Neuron (in vitro differentiated cells): ENCODE measurements around the gene SLC6A20.
"Not testable (repeated sequence)": the region's sequence is repeated elsewhere in the genome, so short reads cannot be mapped to it uniquely, and the experiment has no call there.

Experiments used
- H2AFZ ChIP-seq: one replicate; pipeline ENCODE4 v1.6.1; 2013; ENCODE audit warnings: low read depth, mild to moderate bottlenecking, inconsistent platforms, low read length, moderate library complexity
- H3K27me3 ChIP-seq: one replicate; pipeline ENCODE4 v1.6.1; 2013; ENCODE audit warnings: low read length; ENCODE audit not compliant: insufficient read depth
- H3K36me3 ChIP-seq: one replicate; pipeline ENCODE4 v1.6.1; 2013; ENCODE audit warnings: low read length; ENCODE audit not compliant: insufficient read depth
- H3K4me1 ChIP-seq: one replicate; pipeline ENCODE4 v1.6.1; 2013; ENCODE audit warnings: low read length; ENCODE audit not compliant: insufficient read depth
- H3K4me3 ChIP-seq: 2 replicates; pipeline ENCODE4 v1.5.1; 2013; ENCODE audit warnings: mild to moderate bottlenecking, low read length, moderate library complexity
- H3K9me3 ChIP-seq: one replicate; pipeline ENCODE4 v1.6.1; 2013; ENCODE audit warnings: low read length

Gene SLC6A20

GRCh38 chr3:45754461-45754860 lies 41.9 kb downstream of the SLC6A20 start:
- Histone ChIP-seq H3K4me3 (no peak overlapping the region), H3K27me3 (no peaks in the 10 kb centered on the region), H3K4me1 (no peaks in the 10 kb centered on the region), H3K9me3 (no peaks in the 10 kb centered on the region), H3K36me3 (no peaks in the 10 kb centered on the region), H2AFZ (no peak overlapping the region)

GRCh38 chr3:45753095-45753494 lies 43.2 kb downstream of the SLC6A20 start:
- Histone ChIP-seq H3K9me3 (no peaks in the 10 kb centered on the region), H2AFZ (no peak overlapping the region), H3K36me3 (no peaks in the 10 kb centered on the region), H3K4me1 (no peaks in the 10 kb centered on the region), H3K27me3 (no peaks in the 10 kb centered on the region), H3K4me3 (no peak overlapping the region)

DNA sequence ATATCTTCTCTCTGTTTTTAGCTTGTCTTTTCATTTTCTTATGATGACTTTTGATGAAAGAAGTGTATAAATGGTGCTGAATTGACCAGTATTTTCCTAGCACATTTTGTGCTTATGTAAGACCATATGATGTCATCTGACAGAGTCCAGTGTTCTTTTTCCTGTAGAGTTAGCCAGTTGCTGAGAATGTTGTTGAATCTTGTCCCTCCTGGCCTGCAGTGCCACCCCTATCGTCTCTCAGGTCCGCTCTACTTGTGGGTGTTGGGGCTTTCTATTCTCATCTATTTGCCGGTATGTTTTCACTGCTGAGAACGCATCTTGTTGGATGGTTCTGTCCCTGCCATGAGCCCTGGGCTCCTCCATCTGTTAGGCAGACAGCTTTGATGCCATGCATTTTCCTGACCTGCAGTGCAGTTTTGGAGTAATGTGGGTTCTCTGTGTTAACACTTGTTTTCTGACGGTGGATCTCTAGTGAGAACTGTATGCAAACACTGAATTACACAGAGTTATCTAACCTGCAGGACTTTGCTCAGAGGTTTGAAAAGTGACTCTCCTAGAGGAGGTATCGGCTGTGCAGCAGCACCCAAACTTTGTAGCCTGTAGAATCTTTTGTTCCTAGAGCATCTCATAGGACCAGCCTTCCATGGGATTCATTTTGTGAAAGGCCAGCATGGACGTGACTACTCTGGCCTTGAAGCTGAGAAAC lies 44.6 kb downstream of the SLC6A20 start:
- no peak overlapping the region for H3K4me3 ChIP-seq
- H2AFZ ChIP-seq: no peak overlapping the region
- H3K27me3 ChIP-seq: no peaks in the 10 kb centered on the region
- no peaks in the 10 kb centered on the region for H3K9me3 ChIP-seq
- H3K4me1 ChIP-seq: no peaks in the 10 kb centered on the region
- H3K36me3 ChIP-seq: peaks cover 8% of the 10 kb centered on the region

GRCh38 chr3:45749880-45750279 lies 46.5 kb downstream of the SLC6A20 start:
- H3K27me3 ChIP-seq: no peaks in the 10 kb centered on the region
- H3K4me3 ChIP-seq: no peak overlapping the region
- H3K4me1 ChIP-seq: no peaks in the 10 kb centered on the region
- H2AFZ ChIP-seq: no peak overlapping the region
- H3K9me3 ChIP-seq: no peaks in the 10 kb centered on the region
- H3K36me3 ChIP-seq: peaks cover 18% of the 10 kb centered on the region

GRCh38 chr3:45749036-45749600 lies 47.2 kb downstream of the SLC6A20 start:
- H2AFZ ChIP-seq, H3K27me3 ChIP-seq, H3K4me3 ChIP-seq, H3K9me3 ChIP-seq, H3K4me1 ChIP-seq: not testable (repeated sequence)
- peaks cover 23% of the 10 kb centered on the region for H3K36me3 ChIP-seq

DNA sequence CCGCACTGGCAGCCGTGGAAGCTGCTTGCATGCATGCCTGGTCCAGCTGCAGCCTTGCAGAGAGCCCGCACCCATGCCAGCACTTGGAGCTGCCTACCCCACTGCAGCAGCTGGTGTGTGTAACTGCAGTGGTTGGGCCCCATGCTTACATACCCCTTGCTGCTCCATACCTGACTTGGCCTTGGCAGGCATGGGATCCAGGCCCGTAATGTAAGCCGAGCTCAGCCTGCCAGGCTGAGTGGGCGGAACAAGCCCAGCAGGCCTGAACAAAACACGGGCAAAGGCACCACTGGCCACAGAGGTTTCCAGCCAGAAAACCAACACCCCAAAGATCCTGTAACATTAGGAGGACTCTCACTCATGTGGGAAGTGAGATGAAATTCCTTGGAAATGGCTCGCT lies 48.3 kb downstream of the SLC6A20 start:
- Histone ChIP-seq H3K4me1 (no peaks in the 10 kb centered on the region), H3K36me3 (peaks cover 30% of the 10 kb centered on the region)

DNA sequence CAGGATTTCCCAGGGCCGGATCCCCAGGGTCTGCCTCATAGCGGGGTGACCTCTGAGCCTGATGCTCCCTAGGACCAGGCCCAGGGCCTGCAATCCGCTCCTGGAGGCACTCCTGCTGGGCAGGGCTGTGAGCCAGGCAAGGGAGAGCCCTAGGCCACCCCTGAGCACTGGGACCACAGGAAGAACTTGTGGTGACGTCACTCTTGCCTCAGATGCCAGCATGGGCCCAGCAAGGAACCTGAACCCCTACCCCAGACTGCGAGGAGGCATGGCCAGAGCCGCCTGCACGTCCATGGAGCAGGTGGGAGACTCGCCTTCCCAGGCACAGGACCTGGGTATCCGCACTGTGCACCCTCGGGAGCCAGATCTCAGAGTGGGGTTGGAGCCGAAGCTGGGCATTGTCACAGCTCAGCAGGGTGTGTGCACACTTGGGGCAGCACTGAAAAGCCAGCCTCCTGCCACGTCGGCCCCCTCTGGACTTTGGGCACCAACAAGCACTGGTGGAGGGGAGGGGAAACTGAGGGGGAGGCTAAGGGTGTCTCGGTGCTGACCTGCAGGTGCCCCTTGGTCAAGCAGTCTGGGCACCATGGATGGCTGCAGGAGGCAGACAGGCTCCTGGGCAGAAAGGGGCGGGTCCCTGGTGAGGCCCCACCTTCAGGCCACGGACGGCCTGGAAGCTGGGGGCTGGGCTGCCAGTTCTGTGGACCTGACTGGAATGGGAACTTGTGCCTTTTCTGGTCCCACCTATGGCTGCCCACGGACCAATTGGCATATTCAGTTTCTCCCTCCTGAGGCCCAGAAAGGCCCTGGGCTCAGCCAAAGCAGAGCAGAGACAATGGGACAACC lies 49.3 kb downstream of the SLC6A20 start:
- Histone ChIP-seq H3K4me1 (no peaks in the 10 kb centered on the region), H3K27me3 (no peaks in the 10 kb centered on the region), H2AFZ (no peak overlapping the region), H3K9me3 (no peaks in the 10 kb centered on the region), H3K36me3 (peaks cover 34% of the 10 kb centered on the region), H3K4me3 (no peak overlapping the region)

More for the DNA sequence above, 48.3 kb downstream of the SLC6A20 start:
- H3K4me3 ChIP-seq: no peak overlapping the region
- no peak overlapping the region for H2AFZ ChIP-seq
- no peaks in the 10 kb centered on the region for H3K27me3 ChIP-seq
- H3K9me3 ChIP-seq: no peaks in the 10 kb centered on the region

GRCh38 chr3:45746165-45746776 lies 50.1 kb downstream of the SLC6A20 start:
- Histone ChIP-seq H3K9me3 (no peaks in the 10 kb centered on the region), H3K4me1 (no peaks in the 10 kb centered on the region), H2AFZ (no peak overlapping the region), H3K36me3 (peaks cover 38% of the 10 kb centered on the region), H3K4me3 (no peak overlapping the region), H3K27me3 (no peaks in the 10 kb centered on the region)

DNA sequence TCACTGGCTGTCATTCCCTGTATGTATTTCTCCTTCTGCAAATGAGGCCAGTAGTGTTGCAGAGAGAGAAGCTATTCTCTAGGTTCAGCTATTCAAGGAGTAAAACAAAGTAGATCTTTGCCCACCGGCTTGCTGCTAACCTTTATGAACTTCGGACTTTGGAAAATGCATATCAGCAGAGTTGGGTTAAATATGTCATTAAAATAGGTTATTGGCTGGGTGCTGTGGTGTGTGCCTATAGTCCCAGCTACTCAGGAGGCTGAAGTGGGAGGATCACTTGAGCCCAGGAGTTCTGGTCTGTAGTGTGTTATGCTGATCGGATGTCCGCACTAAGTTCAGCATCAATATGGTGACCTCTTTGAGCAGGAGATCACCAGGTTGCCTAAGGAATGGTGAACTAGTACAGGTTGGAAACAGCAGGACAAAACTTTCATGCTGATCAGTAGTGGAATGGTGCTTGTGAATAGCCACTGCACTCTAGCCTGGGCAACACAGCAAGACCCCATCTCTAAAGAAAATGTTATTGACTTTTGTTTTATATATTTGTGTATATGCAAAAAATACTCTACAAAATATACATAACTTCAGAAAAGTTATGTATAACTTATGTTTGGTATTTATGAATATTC lies 53.8 kb downstream of the SLC6A20 start:
- Histone ChIP-seq H3K4me1 (no peaks in the 10 kb centered on the region), H2AFZ (no peak overlapping the region), H3K4me3 (no peak overlapping the region), H3K36me3 (peaks cover 71% of the 10 kb centered on the region), H3K9me3 (no peaks in the 10 kb centered on the region), H3K27me3 (no peaks in the 10 kb centered on the region)

GRCh38 chr3:45741742-45742460 lies 54.4 kb downstream of the SLC6A20 start:
- H3K4me1 ChIP-seq: no peaks in the 10 kb centered on the region
- no peak overlapping the region for H3K4me3 ChIP-seq
- H3K27me3 ChIP-seq: no peaks in the 10 kb centered on the region
- H3K9me3 ChIP-seq: no peaks in the 10 kb centered on the region
- H3K36me3 ChIP-seq: peaks cover 74% of the 10 kb centered on the region
- no peak overlapping the region for H2AFZ ChIP-seq

DNA sequence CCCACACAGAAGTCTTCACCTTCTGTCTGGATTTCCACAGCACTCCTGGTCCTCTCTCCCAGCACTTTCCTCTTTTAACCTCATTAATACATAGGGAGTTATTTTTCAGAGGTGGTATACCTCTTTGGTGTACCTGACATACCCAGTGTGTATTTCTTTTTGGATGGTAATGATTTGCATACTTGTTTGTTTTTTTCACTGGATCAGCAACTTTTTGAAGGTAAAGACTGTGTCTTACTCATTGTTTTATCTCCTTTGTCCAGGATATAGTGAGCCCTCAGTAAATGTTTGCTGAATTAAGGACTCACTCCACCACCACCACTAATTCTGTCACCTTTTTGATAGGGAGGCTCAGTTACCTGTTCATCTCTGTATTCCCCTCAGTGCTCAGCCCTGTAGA lies 55.1 kb downstream of the SLC6A20 start:
- H3K9me3 ChIP-seq: no peaks in the 10 kb centered on the region
- H2AFZ ChIP-seq: no peak overlapping the region
- H3K27me3 ChIP-seq: no peaks in the 10 kb centered on the region
- peaks cover 75% of the 10 kb centered on the region for H3K36me3 ChIP-seq
- H3K4me3 ChIP-seq: no peak overlapping the region
- no peaks in the 10 kb centered on the region for H3K4me1 ChIP-seq

GRCh38 chr3:45739991-45740390 lies 56.3 kb downstream of the SLC6A20 start:
- Histone ChIP-seq H3K27me3 (no peaks in the 10 kb centered on the region), H3K36me3 (peaks cover 80% of the 10 kb centered on the region), H3K4me3 (no peak overlapping the region), H2AFZ (no peak overlapping the region), H3K9me3 (no peaks in the 10 kb centered on the region), H3K4me1 (no peaks in the 10 kb centered on the region)
